Activated naive CD8-positive, alpha-beta T cell treated with anti-CD3 and anti-CD28 coated beads for 36 hours (primary cell): ENCODE measurements around the gene ADORA3. TPM values are rescaled to one million over a fixed set of nuclear protein-coding genes. Genes with fewer than 3 reads are reported as not detected.

ENCODE experiments used
- DNase-seq: peaks from one replicate; pipeline ENCODE4 v3.0.0; 2021
- H3K27ac Mint-ChIP-seq: one replicate; pipeline ENCODE4 v1.8.0; 2022; ENCODE audit warnings: mild to moderate bottlenecking, moderate library complexity, mixed read lengths
- H3K27me3 Mint-ChIP-seq: one replicate; pipeline ENCODE4 v1.8.0; 2022; ENCODE audit warnings: mild to moderate bottlenecking, mixed read lengths
- H3K36me3 Mint-ChIP-seq: one replicate; pipeline ENCODE4 v1.8.0; 2021; ENCODE audit warnings: mild to moderate bottlenecking, mixed read lengths
- H3K4me1 Mint-ChIP-seq: one replicate; pipeline ENCODE4 v1.8.0; 2021; ENCODE audit warnings: mixed read lengths
- H3K4me3 Mint-ChIP-seq: one replicate; pipeline ENCODE4 v1.8.0; 2022; ENCODE audit warnings: mild to moderate bottlenecking, moderate library complexity, mixed read lengths
- H3K9me3 Mint-ChIP-seq: one replicate; pipeline ENCODE4 v1.8.0; 2022; ENCODE audit warnings: mixed read lengths
- total RNA-seq, 2 experiments: library from RNA; stranded (reverse); gene quantifications; one replicate each; pipeline ENCODE4 v1.2.3, GENCODE V29; 2021

The ADORA3 gene
- total RNA-seq, 2 experiments from 2014 or later, result not detected

- peak overlapping the region; percentile 80 for H3K4me3 Mint-ChIP-seq
- H3K4me1 Mint-ChIP-seq, result peaks cover 53% of the 10 kb centered on the region
- H3K9me3 Mint-ChIP-seq, result no peaks in the 10 kb centered on the region
- no peaks in the 10 kb centered on the region for H3K27me3 Mint-ChIP-seq
- DNase-seq, result no peak
- peak overlapping the region; percentile 89 for H3K27ac Mint-ChIP-seq
- peaks cover 32% of the 10 kb centered on the region for H3K36me3 Mint-ChIP-seq
These were observed 29.3 kb downstream of the ADORA3 start for GRCh38 chr1:111474106-111474505.

GRCh38 chr1:111471538-111471937, 31.9 kb downstream of the ADORA3 start:
- H3K9me3 Mint-ChIP-seq, result no peaks in the 10 kb centered on the region
- H3K4me3 Mint-ChIP-seq, result no peak overlapping the region
- no peak overlapping the region for H3K27ac Mint-ChIP-seq
- H3K36me3 Mint-ChIP-seq, result peaks cover 18% of the 10 kb centered on the region
- DNase-seq, result no peak
- H3K4me1 Mint-ChIP-seq, result peaks cover 38% of the 10 kb centered on the region
- no peaks in the 10 kb centered on the region for H3K27me3 Mint-ChIP-seq

- H3K27ac Mint-ChIP-seq, result no peak overlapping the region
- peaks cover 33% of the 10 kb centered on the region for H3K4me1 Mint-ChIP-seq
- H3K27me3 Mint-ChIP-seq, result no peaks in the 10 kb centered on the region
- no peaks in the 10 kb centered on the region for H3K9me3 Mint-ChIP-seq
- DNase-seq, result peak; percentile 53
- no peak overlapping the region for H3K4me3 Mint-ChIP-seq
- H3K36me3 Mint-ChIP-seq, result peaks cover 17% of the 10 kb centered on the region
These were observed 32.4 kb downstream of the ADORA3 start for GRCh38 chr1:111471012-111471411.

GRCh38 chr1:111470596-111470995, 32.8 kb downstream of the ADORA3 start:
- peaks cover 29% of the 10 kb centered on the region for H3K4me1 Mint-ChIP-seq
- no peaks in the 10 kb centered on the region for H3K9me3 Mint-ChIP-seq
- no peaks in the 10 kb centered on the region for H3K27me3 Mint-ChIP-seq
- H3K27ac Mint-ChIP-seq, result no peak overlapping the region
- peaks cover 17% of the 10 kb centered on the region for H3K36me3 Mint-ChIP-seq
- no peak overlapping the region for H3K4me3 Mint-ChIP-seq
- DNase-seq, result no peak

GRCh38 chr1:111469539-111469938, 33.9 kb downstream of the ADORA3 start:
- DNase-seq, result no peak
- Mint-ChIP-seq H3K36me3 (peaks cover 22% of the 10 kb centered on the region), H3K27me3 (no peaks in the 10 kb centered on the region), H3K27ac (no peak overlapping the region), H3K9me3 (no peaks in the 10 kb centered on the region), H3K4me3 (no peak overlapping the region), H3K4me1 (peaks cover 22% of the 10 kb centered on the region)

GRCh38 chr1:111468717-111469100, 34.7 kb downstream of the ADORA3 start:
- peaks cover 21% of the 10 kb centered on the region for H3K36me3 Mint-ChIP-seq
- peaks cover 19% of the 10 kb centered on the region for H3K4me1 Mint-ChIP-seq
- no peak overlapping the region for H3K27ac Mint-ChIP-seq
- no peaks in the 10 kb centered on the region for H3K9me3 Mint-ChIP-seq
- H3K27me3 Mint-ChIP-seq, result no peaks in the 10 kb centered on the region
- no peak for DNase-seq
- no peak overlapping the region for H3K4me3 Mint-ChIP-seq

- H3K4me3 Mint-ChIP-seq, result no peak overlapping the region
- peaks cover 20% of the 10 kb centered on the region for H3K4me1 Mint-ChIP-seq
- H3K9me3 Mint-ChIP-seq, result no peaks in the 10 kb centered on the region
- H3K36me3 Mint-ChIP-seq, result peaks cover 23% of the 10 kb centered on the region
- DNase-seq, result no peak
- H3K27me3 Mint-ChIP-seq, result no peaks in the 10 kb centered on the region
- no peak overlapping the region for H3K27ac Mint-ChIP-seq
These were observed 35.3 kb downstream of the ADORA3 start for GRCh38 chr1:111467865-111468716.

- Mint-ChIP-seq H3K4me1 (peaks cover 15% of the 10 kb centered on the region), H3K9me3 (no peaks in the 10 kb centered on the region), H3K4me3 (no peak overlapping the region), H3K36me3 (peaks cover 28% of the 10 kb centered on the region), H3K27ac (no peak overlapping the region), H3K27me3 (no peaks in the 10 kb centered on the region)
- DNase-seq, result no peak
These were observed 37.0 kb downstream of the ADORA3 start for GRCh38 chr1:111466480-111466879.

GRCh38 chr1:111465754-111466153, 37.7 kb downstream of the ADORA3 start:
- H3K27ac Mint-ChIP-seq, result no peak overlapping the region
- H3K27me3 Mint-ChIP-seq, result no peaks in the 10 kb centered on the region
- H3K36me3 Mint-ChIP-seq, result peaks cover 30% of the 10 kb centered on the region
- H3K4me1 Mint-ChIP-seq, result peaks cover 15% of the 10 kb centered on the region
- H3K4me3 Mint-ChIP-seq, result no peak overlapping the region
- H3K9me3 Mint-ChIP-seq, result no peaks in the 10 kb centered on the region
- DNase-seq, result no peak

- no peak overlapping the region for H3K4me3 Mint-ChIP-seq
- no peaks in the 10 kb centered on the region for H3K27me3 Mint-ChIP-seq
- peaks cover 41% of the 10 kb centered on the region for H3K36me3 Mint-ChIP-seq
- no peaks in the 10 kb centered on the region for H3K9me3 Mint-ChIP-seq
- no peak overlapping the region for H3K27ac Mint-ChIP-seq
- DNase-seq, result no peak
- H3K4me1 Mint-ChIP-seq, result peaks cover 20% of the 10 kb centered on the region
These were observed 40.3 kb downstream of the ADORA3 start for GRCh38 chr1:111463029-111463683.

- DNase-seq, result no peak
- Mint-ChIP-seq H3K4me3 (no peak overlapping the region), H3K4me1 (peaks cover 18% of the 10 kb centered on the region), H3K27ac (no peak overlapping the region), H3K36me3 (peaks cover 42% of the 10 kb centered on the region), H3K9me3 (no peaks in the 10 kb centered on the region), H3K27me3 (no peaks in the 10 kb centered on the region)
These were observed 40.9 kb downstream of the ADORA3 start for GRCh38 chr1:111462370-111463028.

- Mint-ChIP-seq H3K4me3 (no peak overlapping the region), H3K27me3 (no peaks in the 10 kb centered on the region), H3K4me1 (peaks cover 18% of the 10 kb centered on the region), H3K27ac (no peak overlapping the region), H3K36me3 (peaks cover 43% of the 10 kb centered on the region), H3K9me3 (no peaks in the 10 kb centered on the region)
- DNase-seq, result no peak
These were observed 41.7 kb downstream of the ADORA3 start for GRCh38 chr1:111461765-111462164.

- no peak for DNase-seq
- no peaks in the 10 kb centered on the region for H3K27me3 Mint-ChIP-seq
- no peaks in the 10 kb centered on the region for H3K9me3 Mint-ChIP-seq
- no peak overlapping the region for H3K4me3 Mint-ChIP-seq
- peaks cover 61% of the 10 kb centered on the region for H3K4me1 Mint-ChIP-seq
- peaks cover 57% of the 10 kb centered on the region for H3K36me3 Mint-ChIP-seq
- H3K27ac Mint-ChIP-seq, result peak overlapping the region; percentile 61
These were observed 47.8 kb downstream of the ADORA3 start for GRCh38 chr1:111455642-111456031.

GRCh38 chr1:111454859-111455641, 48.4 kb downstream of the ADORA3 start:
- H3K4me3 Mint-ChIP-seq, result peak overlapping the region; percentile 45
- H3K27ac Mint-ChIP-seq, result peak overlapping the region; percentile 61
- H3K4me1 Mint-ChIP-seq, result peaks cover 62% of the 10 kb centered on the region
- no peaks in the 10 kb centered on the region for H3K27me3 Mint-ChIP-seq
- peaks cover 61% of the 10 kb centered on the region for H3K36me3 Mint-ChIP-seq
- no peaks in the 10 kb centered on the region for H3K9me3 Mint-ChIP-seq
- no peak for DNase-seq

GRCh38 chr1:111453706-111454105, 49.7 kb downstream of the ADORA3 start:
- peaks cover 60% of the 10 kb centered on the region for H3K4me1 Mint-ChIP-seq
- H3K27ac Mint-ChIP-seq, result no peak overlapping the region

More at GRCh38 chr1:111453706-111454105, 49.7 kb downstream of the ADORA3 start:
- no peaks in the 10 kb centered on the region for H3K27me3 Mint-ChIP-seq
- peaks cover 64% of the 10 kb centered on the region for H3K36me3 Mint-ChIP-seq
- no peak overlapping the region for H3K4me3 Mint-ChIP-seq
- no peak for DNase-seq
- no peaks in the 10 kb centered on the region for H3K9me3 Mint-ChIP-seq
